Astrocyte (in vitro differentiated cells and primary cell): ENCODE results near the gene TPGS1.

Source experiments
- EZH2 ChIP-seq: IDR thresholded peaks from 2 replicates; pipeline ENCODE4 v1.6.1; 2012; ENCODE audit warnings: mild to moderate bottlenecking, low read length, inconsistent platforms; ENCODE audit not compliant: insufficient read depth
- TF ChIP-seq, protein P1 (sequence below): IDR thresholded peaks from 2 replicates; pipeline ENCODE4 v1.5.1; 2011; ENCODE audit warnings: low read depth, mild to moderate bottlenecking, inconsistent platforms, low read length, moderate library complexity; ENCODE audit not compliant: insufficient read depth

DNA sequence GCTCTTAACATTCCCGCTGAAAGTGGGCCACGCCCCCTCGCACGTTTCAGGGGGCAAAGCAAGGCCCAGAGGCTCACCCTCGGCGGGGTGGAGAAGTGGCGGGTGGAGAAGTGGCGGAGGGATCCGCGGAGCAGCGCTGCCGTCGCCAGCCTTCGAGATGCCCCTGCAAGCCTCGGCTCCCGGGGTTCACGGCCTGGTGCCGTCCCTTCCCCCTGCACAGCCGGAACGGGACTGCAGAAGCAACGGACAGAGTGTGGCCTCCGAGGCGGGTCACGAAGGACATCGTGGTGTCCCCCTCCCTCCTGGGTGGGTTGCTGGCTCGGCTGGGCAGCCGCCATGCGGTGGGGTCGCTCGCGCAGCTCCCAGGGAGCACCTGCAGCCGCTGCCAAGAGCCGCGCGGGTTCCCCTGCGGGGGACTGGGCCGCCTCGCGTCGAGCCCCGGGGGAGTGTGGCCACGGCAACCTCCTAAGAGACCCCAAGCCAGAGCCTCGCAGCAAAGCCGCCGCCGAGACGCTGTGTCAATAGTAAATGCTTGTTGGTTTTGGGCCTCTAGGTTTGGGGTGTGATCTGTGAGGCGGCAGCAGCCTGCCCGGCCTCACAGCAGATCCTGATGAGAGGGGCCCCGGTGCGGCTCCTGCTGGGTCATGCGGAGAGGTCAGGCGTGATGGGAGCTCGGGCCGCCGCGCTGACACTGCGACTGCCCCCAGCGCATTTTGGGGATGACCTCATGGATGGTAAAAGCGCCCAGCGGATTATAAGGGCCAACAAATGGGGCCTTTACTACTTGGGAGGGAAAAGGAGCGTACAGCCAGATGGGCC, 5.5 kb downstream of the TPGS1 start:
- TF ChIP-seq, protein P1, sequence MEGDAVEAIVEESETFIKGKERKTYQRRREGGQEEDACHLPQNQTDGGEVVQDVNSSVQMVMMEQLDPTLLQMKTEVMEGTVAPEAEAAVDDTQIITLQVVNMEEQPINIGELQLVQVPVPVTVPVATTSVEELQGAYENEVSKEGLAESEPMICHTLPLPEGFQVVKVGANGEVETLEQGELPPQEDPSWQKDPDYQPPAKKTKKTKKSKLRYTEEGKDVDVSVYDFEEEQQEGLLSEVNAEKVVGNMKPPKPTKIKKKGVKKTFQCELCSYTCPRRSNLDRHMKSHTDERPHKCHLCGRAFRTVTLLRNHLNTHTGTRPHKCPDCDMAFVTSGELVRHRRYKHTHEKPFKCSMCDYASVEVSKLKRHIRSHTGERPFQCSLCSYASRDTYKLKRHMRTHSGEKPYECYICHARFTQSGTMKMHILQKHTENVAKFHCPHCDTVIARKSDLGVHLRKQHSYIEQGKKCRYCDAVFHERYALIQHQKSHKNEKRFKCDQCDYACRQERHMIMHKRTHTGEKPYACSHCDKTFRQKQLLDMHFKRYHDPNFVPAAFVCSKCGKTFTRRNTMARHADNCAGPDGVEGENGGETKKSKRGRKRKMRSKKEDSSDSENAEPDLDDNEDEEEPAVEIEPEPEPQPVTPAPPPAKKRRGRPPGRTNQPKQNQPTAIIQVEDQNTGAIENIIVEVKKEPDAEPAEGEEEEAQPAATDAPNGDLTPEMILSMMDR, result no peak
- no peak for TF ChIP-seq EZH2
